OCI-LY3 (cell line): ENCODE results near the gene DYNC1H1.

Source experiments
- H2AFZ ChIP-seq: fragments of 200-600, 300-600 bp; shearing (Covaris generic); 2 replicates; pipeline ENCODE4 v1.6.0; 2014; ENCODE audit warnings: antibody characterized with exemption, low read depth, low read length
- H3K27ac ChIP-seq: fragments of 200-600, 300-600 bp; sonication (generic); 2 replicates; pipeline ENCODE4 v1.5.1; 2014; ENCODE audit warnings: mild to moderate bottlenecking, low read length, moderate library complexity, mixed read lengths
- H3K27me3 ChIP-seq: fragments of 200-600, 300-600 bp; sonication (generic); 2 replicates; pipeline ENCODE4 v1.6.1; 2014; ENCODE audit warnings: low read depth, low read length, mixed read lengths
- H3K36me3 ChIP-seq: fragments of 200-600, 300-600 bp; sonication (generic); replicated peaks from 2 replicates; pipeline ENCODE3; 2014; ENCODE audit warnings: low read depth, low read length, mixed read lengths
- H3K4me1 ChIP-seq: fragments of 300-600, 200-600 bp; sonication (generic); 2 replicates; pipeline ENCODE4 v1.6.1; 2014; ENCODE audit warnings: low read length, mixed read lengths
- H3K4me2 ChIP-seq: fragments of 200-600, 300-600 bp; sonication (generic); 2 replicates; pipeline ENCODE4 v1.6.1; 2014; ENCODE audit warnings: low read length, mixed read lengths
- H3K4me3 ChIP-seq: fragments of 300-600, 200-600 bp; sonication (generic); 2 replicates; pipeline ENCODE4 v1.5.1; 2014; ENCODE audit warnings: antibody characterized with exemption, mild to moderate bottlenecking, low read length, moderate library complexity
- H3K79me2 ChIP-seq: fragments of 300-600, 200-600 bp; shearing (Covaris generic); 2 replicates; pipeline ENCODE4 v1.6.1; 2014; ENCODE audit warnings: mild to moderate bottlenecking, low read length, mixed read lengths
- H3K9ac ChIP-seq: fragments of 300-600, 200-600 bp; shearing (Covaris generic); 2 replicates; pipeline ENCODE4 v1.6.0; 2014; ENCODE audit warnings: mild to moderate bottlenecking, low read length, moderate library complexity
- H3K9me3 ChIP-seq: fragments of 200-600, 300-600 bp; shearing (Covaris generic); 2 replicates; pipeline ENCODE4 v1.6.1; 2014; ENCODE audit warnings: low read length, mixed read lengths; ENCODE audit not compliant: insufficient read depth
- H4K20me1 ChIP-seq: fragments of 200-600, 300-600 bp; sonication (generic); 2 replicates; pipeline ENCODE4 v1.6.1; 2016; ENCODE audit warnings: low read length, mixed read lengths; ENCODE audit not compliant: insufficient read depth
- EZH2phosphoT487 ChIP-seq: fragments of 200-600 bp; shearing (Covaris generic); IDR thresholded peaks from 2 replicates; pipeline ENCODE4 v1.6.1; 2018; ENCODE audit warnings: antibody characterized with exemption, mixed run types, low read depth
- TF ChIP-seq, protein P1 (sequence below): fragments of 200-600, 300-600 bp; sonication (generic); IDR thresholded peaks from 2 replicates; pipeline ENCODE4 v1.5.1; 2014; ENCODE audit warnings: antibody characterized with exemption, low read length, low read depth

The DYNC1H1 gene

DNA sequence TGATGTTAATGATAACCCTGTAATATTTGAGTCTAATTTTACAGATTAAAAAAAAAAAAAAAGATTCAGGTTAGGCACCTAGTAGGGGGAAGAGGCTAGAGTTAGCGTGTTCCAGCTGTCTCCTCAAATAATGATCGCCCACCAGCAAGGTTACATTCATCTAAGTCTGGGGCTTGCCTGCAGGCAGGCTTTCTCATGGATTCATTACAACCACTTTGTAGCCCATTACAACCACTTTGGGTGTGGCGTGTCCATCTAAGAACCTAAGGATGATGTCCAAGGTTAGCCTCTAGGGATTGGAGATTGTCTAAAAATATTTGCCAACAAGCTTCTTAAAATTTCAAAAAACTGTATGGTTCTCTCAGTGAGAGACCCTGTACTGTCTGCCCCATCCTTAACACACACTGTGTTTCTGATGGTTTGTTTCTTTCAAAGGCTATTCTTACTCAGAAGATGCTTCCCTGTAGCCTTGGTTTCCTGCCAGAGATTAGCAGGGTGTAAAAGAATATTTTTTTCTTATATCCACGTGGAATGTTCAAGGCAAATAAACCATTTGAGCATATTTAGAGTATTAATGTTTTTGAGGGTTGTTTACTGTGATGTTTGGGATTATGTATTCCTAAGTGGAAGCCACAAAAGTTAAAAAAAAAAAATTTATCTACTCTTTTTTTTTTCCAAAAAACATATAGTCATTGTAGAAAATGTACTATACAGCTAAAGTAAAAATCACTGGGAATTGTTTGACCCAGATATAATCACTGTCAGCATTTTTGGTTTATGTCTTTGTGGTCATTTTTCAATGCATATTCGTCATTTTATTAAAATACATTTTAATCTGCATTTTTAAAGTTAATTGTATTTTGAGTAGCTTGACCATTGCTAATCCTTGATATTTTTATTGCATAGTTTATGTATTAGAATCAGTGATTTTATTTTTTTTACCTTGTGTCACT, 1.7 kb downstream of the DYNC1H1 start:
- TF ChIP-seq, protein P1, sequence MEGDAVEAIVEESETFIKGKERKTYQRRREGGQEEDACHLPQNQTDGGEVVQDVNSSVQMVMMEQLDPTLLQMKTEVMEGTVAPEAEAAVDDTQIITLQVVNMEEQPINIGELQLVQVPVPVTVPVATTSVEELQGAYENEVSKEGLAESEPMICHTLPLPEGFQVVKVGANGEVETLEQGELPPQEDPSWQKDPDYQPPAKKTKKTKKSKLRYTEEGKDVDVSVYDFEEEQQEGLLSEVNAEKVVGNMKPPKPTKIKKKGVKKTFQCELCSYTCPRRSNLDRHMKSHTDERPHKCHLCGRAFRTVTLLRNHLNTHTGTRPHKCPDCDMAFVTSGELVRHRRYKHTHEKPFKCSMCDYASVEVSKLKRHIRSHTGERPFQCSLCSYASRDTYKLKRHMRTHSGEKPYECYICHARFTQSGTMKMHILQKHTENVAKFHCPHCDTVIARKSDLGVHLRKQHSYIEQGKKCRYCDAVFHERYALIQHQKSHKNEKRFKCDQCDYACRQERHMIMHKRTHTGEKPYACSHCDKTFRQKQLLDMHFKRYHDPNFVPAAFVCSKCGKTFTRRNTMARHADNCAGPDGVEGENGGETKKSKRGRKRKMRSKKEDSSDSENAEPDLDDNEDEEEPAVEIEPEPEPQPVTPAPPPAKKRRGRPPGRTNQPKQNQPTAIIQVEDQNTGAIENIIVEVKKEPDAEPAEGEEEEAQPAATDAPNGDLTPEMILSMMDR, result no peak
- TF ChIP-seq EZH2phosphoT487, result no peak
- H3K9ac ChIP-seq, result peak overlapping the region; percentile 90
- no peaks in the 10 kb centered on the region for H3K27me3 ChIP-seq
- H3K36me3 ChIP-seq, result peaks cover 12% of the 10 kb centered on the region
- H2AFZ ChIP-seq, result no peak overlapping the region
- H3K27ac ChIP-seq, result no peak overlapping the region
- no peaks in the 10 kb centered on the region for H3K9me3 ChIP-seq
- peaks cover 33% of the 10 kb centered on the region for H3K4me1 ChIP-seq
- H3K4me2 ChIP-seq, result peak overlapping the region; percentile 82
- H3K4me3 ChIP-seq, result peak overlapping the region; percentile 95
- peaks cover 17% of the 10 kb centered on the region; the same call in 1 of the 2 replicates for H4K20me1 ChIP-seq
- H3K79me2 ChIP-seq, result peaks cover 63% of the 10 kb centered on the region

DNA sequence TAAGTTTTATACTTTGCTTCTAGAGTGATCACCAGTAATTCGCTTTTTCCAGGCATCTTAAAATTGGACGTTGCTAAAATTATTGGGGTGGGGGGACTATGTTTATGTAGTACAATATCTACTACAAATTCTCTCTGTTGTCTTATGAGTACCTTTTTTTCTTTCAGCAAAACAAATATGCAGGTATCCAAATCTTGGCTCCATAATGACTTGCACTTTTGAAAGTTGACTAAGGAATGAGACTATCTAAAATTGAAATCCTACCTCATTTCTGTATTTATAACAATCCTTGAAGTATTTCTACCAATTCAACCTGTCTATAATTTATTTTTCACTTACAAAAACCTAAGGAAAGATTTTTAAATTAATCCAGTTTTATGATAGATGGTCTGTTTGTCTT, 2.4 kb downstream of the DYNC1H1 start:
- H3K27ac ChIP-seq, result no peak overlapping the region
- no peaks in the 10 kb centered on the region for H3K9me3 ChIP-seq
- H3K36me3 ChIP-seq, result peaks cover 12% of the 10 kb centered on the region
- peak overlapping the region; percentile 82; the same call in 1 of the 2 replicates for H3K4me2 ChIP-seq
- no peak overlapping the region for H2AFZ ChIP-seq
- no peak overlapping the region for H3K9ac ChIP-seq
- TF ChIP-seq, protein P1, result no peak
- no peak for TF ChIP-seq EZH2phosphoT487
- peaks cover 29% of the 10 kb centered on the region for H3K4me1 ChIP-seq
- H3K79me2 ChIP-seq, result peaks cover 70% of the 10 kb centered on the region
- peaks cover 17% of the 10 kb centered on the region for H4K20me1 ChIP-seq
- H3K27me3 ChIP-seq, result no peaks in the 10 kb centered on the region
- no peak overlapping the region for H3K4me3 ChIP-seq

DNA sequence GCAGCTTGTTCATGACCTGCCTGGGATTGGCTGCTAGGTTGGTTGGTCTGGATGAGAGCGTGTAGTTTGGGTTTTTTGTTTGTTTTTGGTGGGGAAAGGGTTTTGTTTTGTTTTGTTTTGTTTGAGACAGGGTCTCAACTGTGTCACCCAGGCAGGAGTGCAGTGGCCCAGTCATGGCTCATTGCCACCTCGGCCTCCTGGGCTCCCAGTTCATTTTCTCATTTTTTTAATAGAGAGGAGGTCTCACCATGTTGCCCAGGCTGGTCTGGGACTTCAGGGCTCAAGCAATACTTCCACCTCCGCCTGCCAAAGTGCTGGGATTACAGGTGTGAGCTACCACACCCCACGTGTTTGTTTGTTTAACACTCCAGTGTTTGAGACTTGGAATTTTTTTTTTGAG, 3.8 kb downstream of the DYNC1H1 start:
- no peak overlapping the region for H3K4me3 ChIP-seq
- peaks cover 23% of the 10 kb centered on the region for H3K4me1 ChIP-seq
- no peak overlapping the region for H2AFZ ChIP-seq
- TF ChIP-seq, protein P1, result no peak
- TF ChIP-seq EZH2phosphoT487, result no peak
- H3K4me2 ChIP-seq, result no peak overlapping the region
- no peaks in the 10 kb centered on the region for H3K9me3 ChIP-seq
- H3K36me3 ChIP-seq, result peaks cover 12% of the 10 kb centered on the region
- H3K79me2 ChIP-seq, result peaks cover 84% of the 10 kb centered on the region
- peaks cover 26% of the 10 kb centered on the region for H4K20me1 ChIP-seq
- H3K27ac ChIP-seq, result no peak overlapping the region
- no peaks in the 10 kb centered on the region for H3K27me3 ChIP-seq
- H3K9ac ChIP-seq, result no peak overlapping the region

DNA sequence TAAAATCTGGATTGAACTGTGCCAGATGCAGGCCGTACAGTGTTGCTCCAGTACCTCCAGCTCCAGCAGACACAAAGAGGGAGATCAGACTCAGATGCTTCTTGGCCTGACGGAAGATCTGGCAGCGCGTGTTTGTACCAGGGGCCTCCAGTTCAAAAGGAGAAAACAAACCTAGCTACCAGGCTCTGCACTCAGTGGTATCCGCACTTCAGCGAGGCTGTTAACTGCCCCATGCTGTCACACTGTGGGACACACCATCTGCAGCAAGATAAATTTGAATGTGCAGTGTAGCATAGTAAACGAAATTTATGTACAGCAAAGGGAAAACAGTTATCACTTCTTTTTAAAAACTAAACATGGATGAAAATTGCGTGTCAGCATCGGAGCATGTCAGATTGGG, 5.1 kb downstream of the DYNC1H1 start:
- Histone ChIP-seq H3K27ac (peak overlapping the region; percentile 15; the same call in 1 of the 2 replicates), H3K9ac (no peak overlapping the region), H3K79me2 (peaks cover 95% of the 10 kb centered on the region), H3K36me3 (peaks cover 12% of the 10 kb centered on the region), H3K27me3 (no peaks in the 10 kb centered on the region), H4K20me1 (peaks cover 26% of the 10 kb centered on the region), H3K4me1 (peaks cover 18% of the 10 kb centered on the region), H3K4me3 (no peak overlapping the region), H3K4me2 (peak overlapping the region; percentile 3; the same call in 1 of the 2 replicates), H2AFZ (no peak overlapping the region), H3K9me3 (no peaks in the 10 kb centered on the region)
- TF ChIP-seq, protein P1, result no peak
- no peak for TF ChIP-seq EZH2phosphoT487
